ENCODE measurements around the gene MYRIP. TPM values are rescaled to one million over a fixed set of nuclear protein-coding genes. Genes with fewer than 3 reads are reported as not detected.

MYRIP gene
- total and polyA plus RNA-seq, 2 of the 4 experiments (the other 2 are of a cell fraction) = not detected

DNA sequence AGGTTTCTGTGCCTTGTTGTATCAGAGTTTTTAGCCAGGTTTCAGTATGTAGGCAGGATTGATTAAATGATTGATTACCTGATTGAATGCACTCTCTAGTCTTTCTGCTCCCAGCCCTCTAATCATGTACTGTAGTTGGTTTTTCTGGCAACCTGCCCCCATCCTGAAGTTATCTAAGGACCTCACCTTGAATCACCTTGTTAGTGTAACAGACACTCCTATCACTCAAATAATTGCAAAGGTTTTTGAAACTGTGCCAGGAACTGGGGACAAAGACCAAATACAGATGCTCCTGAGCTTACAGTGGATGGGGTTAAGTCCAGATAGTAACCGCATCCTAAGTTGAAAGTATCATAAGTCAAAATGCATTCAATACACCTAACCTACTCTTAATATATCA lies 358.5 kb downstream of the MYRIP start:
- ChIA-PET POLR2A (ENCODE audit: unreplicated experiment) (no interaction called here), CTCF (no interaction called here)
- H3K4ac ChIP-seq (ENCODE audit: low read depth, low read length) = no peak overlapping the region
- H3K9me1 ChIP-seq (ENCODE audit: insufficient read depth, low read length) = no peaks in the 10 kb centered on the region
- H4K5ac ChIP-seq (ENCODE audit: low read depth, low read length) = no peak overlapping the region
- dilution Hi-C loops (cut with HindIII; ENCODE audit: low sequenced_read_pairs, unreplicated experiment) (no loop called here), intact Hi-C loops (cut with micrococcal nuclease) (no loop called here), in situ Hi-C loops (cut with MboI; ENCODE audit: low sequenced_read_pairs) (no loop called here)
- no peak overlapping the region for H2AK9ac ChIP-seq (replicated peaks; ENCODE audit: low read depth, low read length, poor library complexity)
- no peak overlapping the region for H2BK15ac ChIP-seq (ENCODE audit: low read depth, low read length)
- H3K4me3 ChIP-seq (ENCODE audit: insufficient read depth, low read depth, low read length) = no peak overlapping the region
- BruUV-seq (replicated peaks) = no TSS peak
- H3K4me1 ChIP-seq (ENCODE audit: control insufficient read depth, insufficient read depth, low read length) = no peaks in the 10 kb centered on the region
- H3K56ac ChIP-seq (ENCODE audit: extremely low read depth, insufficient read depth, low read length) = no peak overlapping the region
- H4K20me1 ChIP-seq (ENCODE audit: insufficient read depth, low read length) = no peaks in the 10 kb centered on the region
- no peak overlapping the region for H2BK20ac ChIP-seq (ENCODE audit: low read depth, low read length)
- no peak overlapping the region for H2BK5ac ChIP-seq (ENCODE audit: low read depth, low read length, poor library complexity, severe bottlenecking)
- H2AK5ac ChIP-seq (ENCODE audit: low read depth, low read length) = no peak overlapping the region
- H3K9me3 ChIP-seq (ENCODE audit: control insufficient read depth, insufficient read depth, low read length) = peaks cover 4% of the 10 kb centered on the region; the same call in 1 of the 2 replicates
- no peak overlapping the region for H3K4me2 ChIP-seq (ENCODE audit: low read depth, low read length)
- no CpG with 5 or more reads among the region's 1 CpG for WGBS, 2 experiments (ENCODE audit: extremely low coverage in 2 of 2, insufficient read length in 1 of 2)
- DNase-seq (no peak), ATAC-seq (ENCODE audit: low read depth) (no peak)
- no peak overlapping the region for H4K91ac ChIP-seq (ENCODE audit: insufficient read depth, low read depth, low read length)
- no peaks in the 10 kb centered on the region for H3K36me3 ChIP-seq (ENCODE audit: control insufficient read depth, insufficient read depth, low read length)
- H2BK120ac ChIP-seq (ENCODE audit: low read depth, low read length) = no peak overlapping the region
- no peak overlapping the region for H3K27ac ChIP-seq (ENCODE audit: insufficient read depth, low read length)
- no peak overlapping the region for H4K8ac ChIP-seq (ENCODE audit: low read depth in 2 of 2, low read length in 2 of 2)
- H2AFZ ChIP-seq (replicated peaks; ENCODE audit: low read length, poor library complexity) = no peak overlapping the region
- H3K27me3 ChIP-seq (ENCODE audit: control insufficient read depth, insufficient read depth, low read length) = no peaks in the 10 kb centered on the region
- no peak for TF ChIP-seq BHLHE40 (IDR thresholded peaks at IDR 0.05; ENCODE audit: low read depth, low read length)
- no peak for TF ChIP-seq NFE2L2 (IDR thresholded peaks at IDR 0.05; ENCODE audit: low read depth, low read length)
- TF ChIP-seq POLR2A (IDR thresholded peaks at IDR 0.05; ENCODE audit: low read depth, low read length) = no peak
- no peak for TF ChIP-seq MAZ (IDR thresholded peaks at IDR 0.05; ENCODE audit: borderline replicate concordance, low read depth, low read length)
- no peak for TF ChIP-seq SMC3 (IDR thresholded peaks at IDR 0.05; ENCODE audit: low read depth, low read length)
- TF ChIP-seq RCOR1 (IDR thresholded peaks at IDR 0.05; ENCODE audit: insufficient replicate concordance, low read length) = no peak
- no peak for TF ChIP-seq FOS (IDR thresholded peaks at IDR 0.05; ENCODE audit: low read depth, low read length)
- TF ChIP-seq RAD21 (IDR thresholded peaks at IDR 0.05; ENCODE audit: low read length) = no peak
- no peak for TF ChIP-seq RFX5 (IDR thresholded peaks at IDR 0.05; ENCODE audit: low read depth, low read length)
- no peak for TF ChIP-seq CTCF (conservative IDR thresholded peaks at IDR 0.05; ENCODE audit: low read depth, low read length)
- no peak overlapping the region for H3K9ac ChIP-seq (ENCODE audit: low read depth, low read length)
- H3K14ac ChIP-seq (replicated peaks; ENCODE audit: low read depth, low read length) = no peak overlapping the region
- H3K18ac ChIP-seq (ENCODE audit: low read depth, low read length) = no peak overlapping the region
- no peak overlapping the region for H3K23ac ChIP-seq (ENCODE audit: low read depth, low read length)
- H3K79me1 ChIP-seq (ENCODE audit: low read depth in 1 of 2, low read length in 2 of 2) = no peaks in the 10 kb centered on the region
